ENCODE data around the gene ZNF526.
"Not testable (repeated sequence)": the region's sequence is repeated elsewhere in the genome, so short reads cannot be mapped to it uniquely, and the experiment has no call there.

The ZNF526 gene

GRCh38 chr19:42266928-42267603 is 47.0 kb downstream of the ZNF526 start:
- not testable (repeated sequence) for DNase-seq

DNA sequence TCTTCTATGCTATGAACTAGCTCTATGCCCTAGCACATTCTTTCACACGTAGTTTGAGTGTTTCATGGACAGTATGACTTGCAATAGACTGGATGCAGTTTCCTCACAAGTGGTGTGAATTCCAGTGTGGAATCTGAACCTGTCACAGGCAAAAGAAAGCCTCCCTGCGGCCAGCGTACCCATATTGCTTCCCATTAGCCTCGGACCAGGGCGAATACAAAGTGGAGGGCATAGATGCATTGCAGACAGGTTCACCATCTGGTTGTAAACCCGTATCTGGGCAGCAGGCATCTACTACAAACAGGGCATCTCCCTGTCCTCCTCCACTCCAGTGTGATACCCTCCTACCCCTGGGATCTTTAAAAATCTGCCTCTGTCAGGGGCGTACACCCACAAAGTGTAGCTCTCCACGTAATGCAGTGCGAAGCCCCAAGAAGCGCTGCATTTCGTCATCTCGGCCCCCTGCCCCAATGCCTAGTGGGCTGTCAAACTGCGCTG is 47.6 kb downstream of the ZNF526 start:
- DNase-seq, result no peak

DNA sequence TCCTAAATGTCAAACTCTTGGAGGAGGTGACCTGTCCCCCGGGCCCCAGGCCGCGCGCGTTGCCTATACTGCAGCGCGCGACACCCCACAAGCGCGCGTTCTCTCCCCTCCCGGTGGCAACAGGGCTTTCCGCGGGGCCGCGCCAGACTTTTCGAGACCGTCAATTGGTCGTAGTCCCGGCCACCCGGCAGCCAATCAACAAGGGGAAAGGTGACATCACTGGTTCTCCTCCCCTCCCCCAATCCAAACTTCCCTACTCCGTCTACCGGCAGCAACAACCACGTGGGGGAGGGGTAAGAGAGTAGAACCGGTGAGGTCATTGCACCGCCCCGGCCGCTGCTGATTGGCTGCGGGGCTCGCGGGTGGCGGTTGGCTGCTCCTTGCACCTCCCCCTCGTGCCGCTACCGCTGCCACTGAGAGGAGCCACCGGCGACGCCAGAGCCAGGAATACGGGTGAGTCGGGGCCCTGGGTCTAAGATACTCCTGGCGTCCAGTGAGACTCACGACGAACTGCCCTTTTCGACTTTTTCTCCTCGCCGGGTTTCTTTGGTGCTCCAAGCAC is 48.1 kb downstream of the ZNF526 start:
- DNase-seq, result peak; percentile 100

DNA sequence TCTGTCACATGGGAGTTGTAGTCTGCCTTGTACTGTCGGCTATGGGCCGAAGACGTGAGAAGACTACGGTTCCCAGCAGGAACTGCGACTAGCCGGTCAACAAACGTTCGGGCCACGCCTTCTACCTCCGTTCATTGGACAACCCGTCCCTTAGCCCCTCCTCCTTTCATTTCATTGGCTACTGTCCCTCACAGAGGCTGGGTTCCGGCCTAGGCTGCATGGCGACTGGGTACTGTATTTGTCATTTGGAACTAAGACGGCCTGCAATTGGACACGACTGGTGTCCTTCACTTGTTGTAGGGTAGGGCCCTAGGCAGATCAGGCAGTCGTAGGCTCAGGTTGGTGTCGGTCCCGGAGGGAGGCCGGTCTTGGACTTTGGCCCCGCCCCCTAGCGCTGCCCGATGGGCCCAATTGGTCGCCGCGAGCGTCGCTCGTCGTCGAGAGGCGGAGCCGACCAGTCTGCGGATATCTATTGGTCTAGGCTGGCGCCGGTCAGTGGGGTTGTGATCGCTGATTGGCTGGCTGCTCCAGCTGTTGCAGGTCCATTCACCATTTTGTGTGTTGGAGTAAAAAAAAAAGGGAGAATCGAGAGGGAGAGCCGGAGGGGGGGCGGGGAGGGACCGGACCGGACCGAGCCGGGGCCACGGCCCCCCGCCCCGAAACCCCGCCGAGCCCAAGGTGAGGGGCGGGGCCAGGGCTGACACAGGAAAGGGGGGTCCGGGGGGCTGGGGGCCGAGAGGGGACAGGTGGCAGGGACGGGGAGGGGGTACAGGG is 48.8 kb downstream of the ZNF526 start, which contains the start of gene CIC:
CIC (plus strand) TSS at position 549 of the 774 bp plus-strand sequence. CDS start 2,532 bp downstream, outside the sequence.
- peak; percentile 100 for DNase-seq

- DNase-seq, result no peak
These were observed 49.6 kb downstream of the ZNF526 start for GRCh38 chr19:42269478-42270345.

- DNase-seq, result peak; percentile 81 to 86
These were observed 50.4 kb downstream of the ZNF526 start for GRCh38 chr19:42270346-42271044.

DNA sequence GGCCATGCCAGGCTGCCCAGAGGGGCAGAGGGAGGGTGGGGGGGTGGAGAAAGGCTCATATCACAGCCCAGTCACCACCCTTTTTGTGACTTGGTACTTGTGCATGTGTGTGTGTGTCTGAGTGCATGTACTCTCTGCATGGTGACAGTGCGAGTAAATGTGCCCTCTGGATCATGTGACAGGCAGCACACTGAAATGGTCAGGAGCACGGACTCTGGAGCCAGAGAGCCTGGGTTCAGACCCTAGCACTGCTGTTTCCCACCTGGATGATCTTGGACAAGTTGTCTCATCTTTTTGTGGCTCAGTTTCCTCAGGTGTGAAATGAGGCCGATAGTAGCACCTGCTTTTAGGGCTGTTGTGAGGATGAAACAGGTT is 50.9 kb downstream of the ZNF526 start:
- DNase-seq, result no peak

DNA sequence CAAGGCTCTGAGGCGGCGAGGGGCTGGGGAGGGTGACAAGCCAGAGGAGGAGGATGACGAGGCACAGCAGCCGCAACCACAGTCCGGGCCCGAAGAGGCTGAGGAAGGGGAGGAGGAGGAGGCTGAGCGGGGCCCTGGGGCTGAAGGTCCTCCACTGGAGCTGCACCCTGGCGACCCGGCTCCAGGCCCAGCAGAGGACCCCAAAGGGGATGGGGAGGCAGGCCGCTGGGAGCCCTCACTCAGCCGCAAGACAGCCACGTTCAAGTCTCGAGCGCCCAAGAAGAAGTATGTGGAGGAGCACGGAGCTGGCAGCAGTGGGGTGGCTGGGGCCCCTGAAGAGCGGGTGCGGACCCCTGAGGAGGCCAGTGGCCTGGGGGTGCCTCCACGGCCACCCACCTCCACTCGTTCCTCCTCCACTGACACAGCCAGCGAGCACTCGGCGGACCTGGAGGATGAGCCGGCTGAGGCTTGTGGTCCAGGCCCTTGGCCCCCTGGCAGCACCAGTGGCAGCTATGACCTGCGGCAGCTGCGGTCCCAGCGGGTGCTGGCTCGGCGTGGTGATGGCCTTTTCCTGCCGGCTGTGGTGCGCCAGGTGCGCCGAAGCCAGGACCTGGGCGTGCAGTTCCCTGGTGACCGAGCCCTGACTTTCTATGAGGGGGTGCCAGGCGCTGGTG is 51.9 kb downstream of the ZNF526 start:
- no peak for DNase-seq

DNA sequence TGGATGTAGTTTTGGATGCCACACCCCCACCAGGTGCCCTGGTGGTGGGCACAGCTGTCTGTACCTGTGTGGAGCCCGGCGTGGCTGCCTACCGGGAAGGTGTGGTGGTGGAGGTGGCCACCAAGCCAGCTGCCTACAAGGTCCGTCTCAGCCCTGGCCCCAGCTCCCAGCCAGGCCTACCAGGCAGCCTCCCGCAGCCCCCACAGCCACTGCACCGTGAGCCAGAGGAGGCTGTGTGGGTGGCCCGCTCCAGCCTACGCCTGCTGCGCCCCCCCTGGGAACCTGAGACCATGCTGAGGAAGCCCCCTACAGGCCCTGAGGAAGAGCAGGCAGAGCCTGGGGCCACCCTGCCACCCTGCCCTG is 52.4 kb downstream of the ZNF526 start:
- DNase-seq, result no peak

- DNase-seq, result no peak
These were observed 52.9 kb downstream of the ZNF526 start for GRCh38 chr19:42272989-42273406.

DNA sequence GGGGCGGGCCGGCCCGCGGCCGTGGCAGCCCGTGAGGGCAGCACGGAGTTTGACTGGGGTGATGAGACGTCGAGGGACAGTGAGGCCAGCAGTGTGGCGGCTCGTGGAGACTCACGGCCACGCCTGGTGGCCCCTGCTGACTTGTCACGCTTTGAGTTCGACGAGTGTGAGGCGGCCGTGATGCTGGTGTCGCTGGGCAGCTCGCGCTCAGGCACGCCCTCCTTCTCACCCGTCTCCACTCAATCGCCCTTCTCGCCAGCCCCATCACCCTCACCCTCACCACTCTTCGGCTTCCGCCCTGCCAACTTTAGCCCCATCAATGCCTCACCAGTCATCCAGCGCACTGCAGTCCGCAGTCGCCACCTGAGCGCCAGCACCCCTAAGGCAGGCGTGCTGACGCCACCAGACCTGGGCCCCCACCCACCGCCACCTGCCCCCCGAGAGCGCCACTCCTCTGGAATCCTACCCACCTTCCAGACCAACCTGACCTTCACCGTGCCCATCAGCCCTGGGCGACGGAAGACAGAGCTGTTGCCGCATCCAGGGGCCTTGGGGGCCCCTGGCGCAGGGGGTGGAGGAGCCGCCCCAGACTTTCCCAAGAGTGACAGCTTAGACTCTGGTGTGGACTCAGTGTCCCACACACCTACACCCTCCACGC is 53.4 kb downstream of the ZNF526 start:
- no peak for DNase-seq

DNA sequence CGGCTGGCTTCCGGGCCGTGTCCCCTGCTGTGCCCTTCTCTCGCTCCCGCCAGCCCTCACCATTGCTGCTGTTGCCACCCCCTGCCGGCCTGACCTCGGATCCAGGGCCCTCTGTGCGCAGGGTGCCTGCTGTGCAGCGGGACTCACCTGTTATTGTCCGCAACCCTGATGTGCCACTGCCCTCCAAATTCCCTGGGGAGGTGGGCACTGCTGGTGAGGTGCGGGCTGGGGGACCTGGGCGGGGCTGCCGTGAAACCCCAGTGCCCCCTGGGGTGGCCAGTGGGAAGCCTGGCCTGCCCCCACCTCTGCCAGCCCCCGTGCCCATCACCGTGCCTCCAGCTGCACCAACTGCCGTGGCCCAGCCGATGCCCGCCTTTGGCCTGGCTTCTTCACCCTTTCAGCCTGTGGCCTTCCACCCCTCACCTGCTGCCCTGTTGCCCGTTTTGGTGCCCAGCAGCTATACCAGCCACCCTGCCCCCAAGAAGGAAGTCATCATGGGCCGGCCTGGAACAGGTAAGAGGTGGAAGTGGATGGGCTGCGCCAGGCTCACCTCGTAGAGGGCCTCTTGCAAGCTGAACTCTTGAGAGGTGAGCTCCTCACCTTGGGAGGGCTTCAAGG is 54.1 kb downstream of the ZNF526 start:
- no peak for DNase-seq

DNA sequence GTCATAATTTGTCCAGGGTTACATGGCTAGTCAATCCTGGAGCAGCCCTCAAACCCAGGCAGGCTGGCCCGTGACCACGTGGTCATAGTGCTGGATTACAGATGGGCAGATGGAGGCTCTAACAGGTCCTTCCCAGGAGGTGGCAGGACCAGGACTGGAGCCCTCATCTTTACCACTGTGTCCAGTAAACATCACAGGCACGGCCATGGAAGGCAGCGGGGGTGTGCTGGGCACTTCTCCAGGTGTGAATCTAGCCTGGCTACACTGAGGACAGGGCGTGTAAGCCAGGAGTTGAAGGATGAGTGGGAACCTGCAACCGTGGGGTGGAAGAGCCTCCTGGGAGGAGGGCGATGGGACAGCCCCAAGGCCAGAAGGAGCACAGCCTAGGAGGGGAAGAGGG is 55.0 kb downstream of the ZNF526 start:
- DNase-seq, result no peak

DNA sequence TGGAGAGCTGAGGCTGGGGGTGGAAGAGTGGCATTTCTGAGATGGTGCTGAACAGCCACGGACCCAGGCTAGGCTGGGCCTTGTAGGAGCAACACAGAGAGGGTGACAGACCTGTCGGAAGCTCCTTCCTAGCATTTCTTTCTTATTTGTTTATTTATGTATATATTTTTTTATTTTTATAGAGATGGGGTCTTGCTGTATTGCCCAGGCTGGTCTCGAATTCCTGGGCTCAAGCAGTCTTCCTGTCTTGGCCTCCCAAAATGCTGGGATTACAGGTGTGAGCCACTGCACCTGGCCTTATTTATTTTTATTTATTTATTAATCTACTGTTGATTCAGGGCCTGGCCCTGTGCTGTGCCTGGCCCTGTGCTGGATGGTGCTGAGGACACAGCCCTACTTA is 55.4 kb downstream of the ZNF526 start:
- no peak for DNase-seq

DNA sequence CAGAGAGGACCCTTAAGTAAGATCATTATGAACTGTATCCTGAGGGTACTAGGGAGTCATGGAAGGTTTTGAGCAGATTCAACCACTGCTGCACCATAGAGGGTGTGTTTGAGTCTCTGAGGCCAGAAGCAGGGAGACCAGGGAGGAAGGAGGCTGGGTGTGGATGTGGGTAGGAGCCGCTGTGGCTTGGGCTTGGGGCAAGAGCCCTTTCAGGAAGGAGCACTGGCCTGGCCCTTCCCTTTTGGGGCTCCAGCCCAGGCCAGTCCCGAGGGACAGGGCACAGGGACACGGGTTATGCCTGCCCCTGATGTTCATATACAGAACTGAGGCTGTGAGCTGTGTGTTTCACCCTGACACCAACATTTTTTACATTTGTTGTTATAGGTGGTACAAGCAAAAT is 56.2 kb downstream of the ZNF526 start:
- no peak for DNase-seq

DNA sequence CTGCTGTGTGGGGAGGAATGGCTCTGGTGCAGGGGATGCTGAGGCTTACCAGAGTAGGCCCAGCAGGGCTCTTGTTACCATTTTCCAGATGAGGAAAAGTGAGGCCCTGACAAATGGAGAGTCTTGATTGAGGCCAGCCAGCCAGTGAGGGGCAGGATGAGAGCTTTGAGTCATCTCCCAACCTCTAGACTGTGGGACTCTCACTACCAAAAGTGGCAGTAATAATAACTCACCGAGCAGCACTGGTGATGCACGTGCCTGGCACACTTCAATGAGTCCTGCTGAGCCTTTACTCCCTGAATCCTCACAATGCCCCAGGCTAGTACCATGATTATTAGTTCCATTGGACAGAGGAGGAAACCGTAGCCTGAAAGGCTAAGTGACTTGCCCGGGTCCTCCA is 56.7 kb downstream of the ZNF526 start:
- no peak for DNase-seq

Measured in CD4-positive, alpha-beta T cell treated with Interferon alpha-2 for 1 hour (primary cell).